Activated naive CD4-positive, alpha-beta T cell treated with anti-CD3 and anti-CD28 coated beads, Interleukin-2, amount 50 U/mL, for 72 hours (primary cell): ENCODE measurements around the gene MSANTD4. TPM values are rescaled to one million over a fixed set of nuclear protein-coding genes. Genes with fewer than 3 reads are reported as not detected.

Experiments
- ATAC-seq, 2 donors: fragments of 150-1000 bp; cut with Tn5 transposase; 2 replicates each; pipeline ENCODE4 v1.10.0; 2021; ENCODE audit warnings: mild to moderate bottlenecking in 2 of 2, moderate library complexity in 2 of 2
- DNase-seq, 2 donors: peaks; one replicate each; pipeline ENCODE4 v3.0.0; 2021 to 2022; ENCODE audit warnings: low spot score in 2 of 2
- H3K27ac Mint-ChIP-seq, 2 donors: one replicate each; pipeline ENCODE4 v1.8.0; 2022; ENCODE audit warnings: mild to moderate bottlenecking in 2 of 2, mixed read lengths in 2 of 2
- H3K36me3 Mint-ChIP-seq, 2 donors: one replicate each; pipeline ENCODE4 v1.8.0; 2022; ENCODE audit warnings: mixed read lengths in 2 of 2
- H3K9me3 Mint-ChIP-seq, 2 donors: one replicate each; pipeline ENCODE4 v1.8.0; 2022; ENCODE audit warnings: mixed read lengths in 2 of 2
- total RNA-seq, 2 donors: library from RNA; stranded (reverse); gene quantifications; one replicate each; pipeline ENCODE4 v1.2.3, GENCODE V29; 2022

MSANTD4 gene
- total RNA-seq, 2 donors from 2014 or later, result 14.2 to 16.3 TPM

- no peak for DNase-seq
- no peak overlapping the region for H3K27ac Mint-ChIP-seq
- H3K36me3 Mint-ChIP-seq, result no peaks in the 10 kb centered on the region
- no peak for ATAC-seq
- no peaks in the 10 kb centered on the region for H3K9me3 Mint-ChIP-seq
Observed at GRCh38 chr11:105968021-105968697, 53.9 kb downstream of the MSANTD4 start.

- no peak for ATAC-seq
- no peak for DNase-seq
Observed at GRCh38 chr11:105960252-105961245, 61.5 kb downstream of the MSANTD4 start.

More at GRCh38 chr11:105960252-105961245, 61.5 kb downstream of the MSANTD4 start:
- Mint-ChIP-seq H3K36me3 (peaks cover 7 to 18% of the 10 kb centered on the region in 2 donors), H3K9me3 (peaks cover 18 to 22% of the 10 kb centered on the region in 2 donors), H3K27ac (no peak overlapping the region)

Other genes starting within 250 kb of the MSANTD4 start
- gene KBTBD3, start 55.1 kb upstream of the MSANTD4 start, total RNA-seq, result 10 to 100 TPM in 1 of 2 donors, 1 to 10 TPM in 1; 8.5 to 13.0 TPM
- gene AASDHPPT, start 55.4 kb upstream of the MSANTD4 start, total RNA-seq, result 10 to 100 TPM; 24.2 to 42.2 TPM